GM18867 (cell line): ENCODE results near the gene LRRK2.
"Not testable (repeated sequence)": the region's sequence is repeated elsewhere in the genome, so short reads cannot be mapped to it uniquely, and the experiment has no call there.

Source experiments
- ATAC-seq: cut with Tn5 transposase; IDR thresholded peaks from one replicate; pipeline ENCODE4 v1.9.1; 2021; ENCODE audit warnings: mild to moderate bottlenecking, moderate library complexity; ENCODE audit not compliant: unreplicated experiment

Gene LRRK2

GRCh38 chr12:40211186-40211585 lies 13.6 kb upstream of the LRRK2 start:
- not testable (repeated sequence) for ATAC-seq

- ATAC-seq: no peak
Observed at GRCh38 chr12:40212566-40212965, 12.2 kb upstream of the LRRK2 start.

DNA sequence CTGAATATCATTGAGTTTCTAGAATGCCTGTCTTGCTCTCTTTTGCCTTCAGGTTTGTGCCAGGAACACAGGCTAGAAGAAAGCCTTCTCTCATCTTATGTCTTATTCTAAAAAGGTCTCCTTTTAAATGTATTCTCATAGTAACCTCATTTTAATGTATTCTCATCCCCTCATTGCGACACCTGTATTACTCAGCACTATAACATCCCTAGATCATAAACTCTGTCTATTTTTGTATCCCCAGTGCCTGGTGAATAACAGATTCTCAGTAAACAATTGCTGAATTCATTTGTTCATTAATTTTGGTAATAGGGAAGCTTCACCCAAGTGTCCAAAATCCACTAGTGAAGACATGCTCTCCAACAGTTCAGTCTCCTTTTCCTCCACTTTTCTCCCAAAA lies 8.8 kb upstream of the LRRK2 start:
- no peak for ATAC-seq

GRCh38 chr12:40216516-40217288 lies 8.1 kb upstream of the LRRK2 start:
- ATAC-seq: no peak

- ATAC-seq: no peak
Observed at GRCh38 chr12:40219760-40220159, 5.0 kb upstream of the LRRK2 start.

DNA sequence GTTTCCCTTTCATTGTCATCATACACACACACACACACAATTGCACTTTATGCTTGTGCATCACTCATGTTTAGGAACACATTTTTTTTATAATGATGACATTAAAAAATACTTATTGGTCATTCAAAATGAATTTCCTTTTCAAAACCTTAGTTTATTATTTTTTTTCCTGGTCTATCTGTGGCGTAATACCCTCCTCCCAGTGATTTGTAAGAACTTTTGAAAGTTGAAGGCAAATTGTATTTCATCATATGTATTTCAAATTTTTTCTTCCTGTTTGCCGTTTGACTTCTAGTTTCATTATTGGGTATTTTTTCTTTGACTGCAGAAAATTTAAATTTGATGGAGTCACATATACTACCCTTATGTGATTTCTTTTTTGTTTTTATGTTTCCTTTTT lies 2.5 kb upstream of the LRRK2 start:
- ATAC-seq: no peak

DNA sequence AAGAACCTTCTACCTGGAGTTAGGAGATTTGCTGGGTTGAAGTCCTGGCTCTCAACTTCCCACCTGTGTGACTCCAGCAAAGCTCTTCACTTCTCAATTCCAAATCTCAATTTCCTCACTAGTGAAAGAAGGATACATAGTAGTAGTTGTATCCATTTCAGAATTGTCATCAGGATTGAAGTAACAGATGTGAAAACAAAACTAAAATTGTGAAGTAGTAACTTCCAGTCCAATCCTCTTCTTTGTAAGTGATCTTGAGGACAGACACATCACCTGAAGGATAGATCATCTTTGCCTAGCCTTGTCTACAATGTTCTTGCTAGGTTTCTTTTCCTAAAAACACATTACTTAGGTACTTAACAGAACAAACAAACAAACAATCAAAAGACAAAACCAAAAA lies 1.2 kb upstream of the LRRK2 start:
- no peak for ATAC-seq

- no peak for ATAC-seq
Observed at GRCh38 chr12:40225337-40225983, 663 bp downstream of the LRRK2 start.

DNA sequence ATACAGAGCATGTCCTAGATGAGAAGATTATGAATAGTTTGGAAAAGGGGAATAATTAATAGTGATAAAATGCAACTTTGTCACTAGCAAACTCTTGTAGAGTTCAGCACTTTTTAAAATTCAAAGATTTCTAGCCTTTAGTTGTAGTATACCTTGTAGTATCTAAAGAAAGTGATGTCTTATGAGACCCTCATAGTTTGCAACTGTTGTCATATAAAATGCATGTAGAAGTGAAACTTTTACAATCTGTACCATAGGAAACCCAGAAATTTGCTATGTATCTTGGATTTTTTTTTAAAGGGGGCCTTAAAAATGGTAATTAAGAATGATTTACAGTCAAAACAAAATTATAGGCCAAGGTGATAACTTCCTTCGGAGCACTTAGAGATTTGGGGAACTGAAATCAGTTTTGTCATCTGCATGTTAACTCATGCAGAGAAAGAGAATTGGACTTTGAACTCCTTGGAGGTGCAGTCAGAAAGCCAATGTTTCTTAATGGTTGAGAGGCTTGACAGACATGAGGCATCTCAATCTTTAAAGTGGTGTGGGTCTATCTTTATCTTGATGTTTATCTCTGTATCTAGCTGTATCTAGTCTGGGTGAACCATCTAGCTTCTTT lies 1.3 kb downstream of the LRRK2 start:
- peak; percentile 55 for ATAC-seq

GRCh38 chr12:40226705-40227104 lies 1.9 kb downstream of the LRRK2 start:
- peak; percentile 12 for ATAC-seq

DNA sequence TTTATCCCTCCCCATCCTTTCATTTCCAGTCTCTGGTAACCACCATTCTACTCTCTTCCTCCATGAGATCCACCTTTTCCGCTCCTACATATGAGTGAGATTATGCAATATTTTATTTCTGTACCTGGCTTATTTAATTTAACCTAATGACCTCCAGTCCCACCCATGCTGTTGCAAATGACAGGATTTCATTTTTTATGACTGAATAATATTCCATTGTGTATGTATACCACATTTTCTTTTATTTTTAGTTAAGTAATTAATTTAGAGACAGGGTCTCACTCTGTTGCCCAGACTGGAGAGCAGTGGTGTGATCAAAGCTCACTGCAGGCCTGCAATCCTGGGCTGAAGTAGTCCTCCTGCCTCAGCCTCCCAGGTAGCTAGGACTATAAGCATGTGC lies 2.6 kb downstream of the LRRK2 start:
- no peak for ATAC-seq

GRCh38 chr12:40228727-40229126 lies 3.9 kb downstream of the LRRK2 start:
- no peak for ATAC-seq

DNA sequence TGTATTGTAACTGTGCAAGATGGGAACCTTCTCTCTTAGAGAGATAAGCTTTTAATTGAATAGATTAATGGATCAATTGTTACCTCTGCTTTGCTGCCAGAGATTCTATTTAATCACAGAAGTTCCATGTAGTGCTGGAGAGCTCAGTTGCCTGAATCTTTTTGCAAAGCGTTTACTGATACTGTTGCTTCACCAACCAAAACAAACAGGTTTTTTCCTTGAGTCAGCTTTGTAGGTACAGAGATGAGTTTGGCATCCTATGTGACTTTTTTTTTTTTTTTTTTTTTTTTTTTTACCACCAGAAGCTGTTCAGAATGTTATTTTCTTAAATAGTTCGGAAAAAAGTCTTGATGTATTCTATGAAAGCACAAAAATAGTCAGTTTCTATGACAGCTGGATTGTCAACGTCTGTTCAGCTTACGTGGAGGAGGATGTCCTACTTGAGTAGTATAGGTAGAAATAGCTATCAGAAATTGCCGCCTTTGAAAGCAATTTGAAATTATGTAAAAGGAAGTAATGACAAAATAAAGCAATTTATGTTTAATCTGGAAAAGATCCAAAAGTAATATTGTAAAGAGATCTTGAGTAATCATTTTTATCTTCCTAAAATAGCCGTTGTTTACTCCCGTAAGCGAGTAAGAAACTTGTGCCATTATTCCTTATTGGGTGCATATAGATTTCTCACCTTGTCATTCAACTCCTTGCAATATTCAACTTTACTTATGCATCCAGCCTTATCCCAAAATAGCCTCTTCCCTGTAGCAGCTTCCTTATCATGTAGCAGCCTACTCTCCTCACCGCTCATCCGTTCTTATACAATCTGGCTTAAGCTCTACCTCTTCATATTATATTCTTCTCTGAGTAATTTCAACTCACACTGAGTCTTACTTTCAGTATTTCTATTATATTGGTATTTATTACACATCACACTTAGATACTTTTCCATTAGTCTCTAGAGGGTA lies 5.2 kb downstream of the LRRK2 start:
- ATAC-seq: peak; percentile 28

DNA sequence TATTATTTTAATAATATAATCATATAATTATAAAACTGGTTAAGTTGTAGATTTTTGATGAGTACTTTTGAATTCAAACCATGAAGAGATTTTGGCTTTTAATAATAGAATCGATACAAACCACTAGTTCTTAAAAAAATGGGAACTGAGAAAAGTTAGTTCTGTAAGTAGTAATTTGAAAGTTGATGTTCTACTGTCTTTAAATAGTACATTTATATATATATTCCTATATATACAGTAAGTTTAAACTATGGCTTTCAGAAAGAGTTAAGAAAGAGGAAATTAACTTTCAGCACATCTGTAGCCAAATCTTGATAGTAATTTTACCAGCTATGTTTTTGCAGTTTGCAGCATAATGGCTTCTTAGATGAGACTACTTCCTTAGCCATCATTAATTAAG lies 7.8 kb downstream of the LRRK2 start:
- peak; percentile 37 for ATAC-seq

DNA sequence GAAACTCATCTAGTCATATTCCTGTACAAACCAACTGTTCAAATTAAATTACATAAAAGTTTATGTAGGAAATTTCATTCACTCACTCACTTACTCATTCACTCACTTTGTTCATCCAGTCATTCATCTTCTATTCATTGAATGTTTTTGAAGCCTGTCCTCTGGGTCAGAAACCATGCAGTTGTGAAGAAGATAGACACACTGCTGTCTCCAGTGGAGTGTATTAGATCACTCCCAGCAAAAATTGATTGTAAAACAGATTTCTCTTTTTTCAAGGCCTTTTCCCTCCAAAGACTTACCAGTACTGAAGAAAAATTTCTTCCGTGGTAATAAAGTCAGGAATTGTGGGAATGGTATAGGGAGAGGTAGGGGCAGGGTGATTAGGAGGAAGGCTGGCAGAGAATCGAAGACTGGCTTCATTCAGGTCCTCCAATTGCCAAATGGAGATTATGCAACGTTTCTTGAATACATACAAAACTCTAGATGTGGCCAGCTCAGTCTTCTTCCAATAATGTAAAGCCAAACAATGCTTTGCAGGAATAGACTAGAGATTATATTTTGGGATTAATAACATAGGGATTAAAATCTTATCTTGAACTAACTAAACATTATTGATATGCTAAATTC lies 9.1 kb downstream of the LRRK2 start:
- ATAC-seq: no peak

GRCh38 chr12:40236357-40236850 lies 11.6 kb downstream of the LRRK2 start:
- no peak for ATAC-seq

- ATAC-seq: no peak
Observed at GRCh38 chr12:40238266-40238902, 13.6 kb downstream of the LRRK2 start.

- no peak for ATAC-seq
Observed at GRCh38 chr12:40238979-40239378, 14.2 kb downstream of the LRRK2 start.

GRCh38 chr12:40240779-40241178 lies 16.0 kb downstream of the LRRK2 start:
- peak; percentile 66 for ATAC-seq

GRCh38 chr12:40241741-40242140 lies 16.9 kb downstream of the LRRK2 start:
- no peak for ATAC-seq
